Neural crest cell (in vitro differentiated cells): Measurements from ENCODE around the gene PDGFC. TPM values are rescaled to one million over a fixed set of nuclear protein-coding genes. Genes with fewer than 3 reads are reported as not detected.

Experiments
- DNase-seq: peaks from one replicate; pipeline ENCODE4 v3.0.0; 2021; ENCODE audit warnings: low read depth, mixed read lengths, low spot score
- H3K27ac Mint-ChIP-seq: one replicate; pipeline ENCODE4 v1.8.0; 2021; ENCODE audit warnings: mild to moderate bottlenecking, mixed read lengths; ENCODE audit not compliant: unreplicated experiment
- H3K27me3 Mint-ChIP-seq: 2 replicates; pipeline ENCODE4 v1.8.0; 2021; ENCODE audit warnings: low read depth, mild to moderate bottlenecking, mixed read lengths
- H3K36me3 Mint-ChIP-seq: 2 replicates; pipeline ENCODE4 v1.8.0; 2021; ENCODE audit warnings: low read depth, mild to moderate bottlenecking, mixed read lengths
- H3K4me1 Mint-ChIP-seq: 2 replicates; pipeline ENCODE4 v1.8.0; 2021; ENCODE audit warnings: mixed read lengths
- H3K4me3 Mint-ChIP-seq: one replicate; pipeline ENCODE4 v1.8.0; 2021; ENCODE audit warnings: mild to moderate bottlenecking, mixed read lengths
- H3K9me3 Mint-ChIP-seq: 2 replicates; pipeline ENCODE4 v1.8.0; 2021; ENCODE audit warnings: mixed read lengths
- total RNA-seq: library from RNA; stranded (reverse); gene quantifications from 2 replicates; pipeline ENCODE4 v1.2.1, GENCODE V29; 2021
- TF ChIP-seq, protein P1 (sequence below): fragments of 200-600 bp; sonication (generic); conservative IDR thresholded peaks from 2 replicates; pipeline ENCODE4 v1.5.0; 2021; ENCODE audit warnings: antibody characterized with exemption, mild to moderate bottlenecking

The PDGFC gene
- total RNA-seq, 1 donor from 2014 or later = 19.1 TPM

DNA sequence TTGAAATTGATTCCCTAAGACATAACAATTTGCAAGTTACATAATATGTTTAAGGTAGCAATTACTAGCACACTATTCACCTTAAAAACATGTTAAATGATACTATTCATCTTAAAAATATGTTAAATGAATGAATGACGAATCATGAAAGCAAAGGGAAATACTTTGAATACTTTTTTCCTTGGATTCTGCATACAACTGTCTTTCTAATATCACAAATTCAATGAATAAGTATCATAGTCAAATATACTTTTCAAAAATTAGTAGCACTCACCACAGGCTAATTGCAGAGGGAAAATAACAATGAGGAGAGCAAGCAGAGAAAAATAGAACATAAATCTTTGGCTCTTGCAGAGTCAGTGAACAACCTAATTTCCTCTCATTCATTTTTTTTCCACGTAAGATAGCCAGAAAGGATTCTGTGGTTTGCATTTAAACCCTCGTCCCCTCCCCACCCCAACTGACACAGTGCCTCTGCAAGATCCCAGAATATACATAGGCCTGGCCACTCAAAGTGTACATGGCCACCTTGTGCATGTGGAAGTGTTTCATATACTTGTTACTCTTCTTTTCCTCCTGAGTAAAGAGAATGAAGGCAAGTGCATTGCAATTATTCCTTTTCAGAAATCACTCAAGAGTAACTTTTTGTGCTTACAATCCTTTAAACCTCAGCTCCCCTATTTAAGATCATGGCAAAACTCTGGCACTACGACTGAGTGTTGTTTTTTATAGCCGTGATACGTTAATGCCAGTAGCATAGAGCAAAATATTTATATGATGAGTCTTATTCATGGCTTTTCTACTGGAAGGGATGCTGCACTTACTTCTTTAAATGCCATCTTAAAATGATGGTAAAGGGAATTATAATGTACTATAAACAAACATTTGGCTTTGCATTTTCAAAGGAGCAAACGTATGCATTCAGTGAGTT is 236.4 kb downstream of the PDGFC start:
- Mint-ChIP-seq H3K27me3 (no peaks in the 10 kb centered on the region), H3K9me3 (peaks cover 14% of the 10 kb centered on the region), H3K36me3 (peaks cover 19% of the 10 kb centered on the region), H3K4me1 (no peaks in the 10 kb centered on the region), H3K27ac (no peak overlapping the region), H3K4me3 (no peak overlapping the region)
- DNase-seq = no peak
- TF ChIP-seq, protein P1, sequence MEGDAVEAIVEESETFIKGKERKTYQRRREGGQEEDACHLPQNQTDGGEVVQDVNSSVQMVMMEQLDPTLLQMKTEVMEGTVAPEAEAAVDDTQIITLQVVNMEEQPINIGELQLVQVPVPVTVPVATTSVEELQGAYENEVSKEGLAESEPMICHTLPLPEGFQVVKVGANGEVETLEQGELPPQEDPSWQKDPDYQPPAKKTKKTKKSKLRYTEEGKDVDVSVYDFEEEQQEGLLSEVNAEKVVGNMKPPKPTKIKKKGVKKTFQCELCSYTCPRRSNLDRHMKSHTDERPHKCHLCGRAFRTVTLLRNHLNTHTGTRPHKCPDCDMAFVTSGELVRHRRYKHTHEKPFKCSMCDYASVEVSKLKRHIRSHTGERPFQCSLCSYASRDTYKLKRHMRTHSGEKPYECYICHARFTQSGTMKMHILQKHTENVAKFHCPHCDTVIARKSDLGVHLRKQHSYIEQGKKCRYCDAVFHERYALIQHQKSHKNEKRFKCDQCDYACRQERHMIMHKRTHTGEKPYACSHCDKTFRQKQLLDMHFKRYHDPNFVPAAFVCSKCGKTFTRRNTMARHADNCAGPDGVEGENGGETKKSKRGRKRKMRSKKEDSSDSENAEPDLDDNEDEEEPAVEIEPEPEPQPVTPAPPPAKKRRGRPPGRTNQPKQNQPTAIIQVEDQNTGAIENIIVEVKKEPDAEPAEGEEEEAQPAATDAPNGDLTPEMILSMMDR = no peak

DNA sequence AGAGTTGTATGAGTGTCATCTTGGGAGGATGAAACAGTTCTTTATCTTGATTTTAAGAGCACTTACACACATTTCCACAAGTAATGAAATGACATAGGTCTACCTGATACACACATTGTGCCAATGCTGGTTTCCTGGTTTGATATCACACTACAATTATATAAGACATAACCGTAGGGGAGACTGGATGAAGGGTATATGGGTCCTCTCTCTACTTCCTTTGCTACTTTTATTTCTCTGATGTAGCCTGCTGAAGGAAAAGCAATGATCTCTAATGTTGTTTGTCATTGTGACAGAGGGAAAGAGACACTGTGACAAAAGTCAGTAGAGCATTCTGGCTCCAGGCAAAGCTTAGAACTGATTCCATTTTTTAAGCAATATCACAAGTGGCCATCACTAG is 238.0 kb downstream of the PDGFC start:
- H3K4me3 Mint-ChIP-seq = no peak overlapping the region
- peaks cover 19% of the 10 kb centered on the region for H3K36me3 Mint-ChIP-seq
- TF ChIP-seq, protein P1 = no peak
- DNase-seq = no peak
- no peaks in the 10 kb centered on the region for H3K27me3 Mint-ChIP-seq
- H3K4me1 Mint-ChIP-seq = no peaks in the 10 kb centered on the region
- no peak overlapping the region for H3K27ac Mint-ChIP-seq
- H3K9me3 Mint-ChIP-seq = peaks cover 14% of the 10 kb centered on the region

DNA sequence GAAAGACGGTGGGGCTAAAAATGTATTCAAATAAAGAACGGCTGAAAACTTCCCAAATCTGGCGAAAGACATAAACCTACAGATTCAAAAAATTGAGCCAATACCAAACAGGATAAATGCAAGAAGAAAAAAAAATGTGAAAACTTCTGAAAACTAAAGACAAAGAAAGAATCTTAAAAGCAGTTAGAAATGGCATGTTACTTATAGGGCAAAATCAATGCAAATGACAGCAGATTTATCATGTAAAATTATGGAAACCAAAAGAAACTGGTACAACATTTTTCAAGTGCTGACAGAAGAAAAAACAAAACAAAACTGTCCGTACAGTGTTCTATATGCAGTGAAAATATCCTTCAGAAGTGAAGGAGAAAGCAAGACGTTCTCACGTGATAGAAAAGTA is 239.0 kb downstream of the PDGFC start:
- peaks cover 14% of the 10 kb centered on the region for H3K9me3 Mint-ChIP-seq
- H3K4me1 Mint-ChIP-seq = no peaks in the 10 kb centered on the region
- no peak overlapping the region for H3K27ac Mint-ChIP-seq
- TF ChIP-seq, protein P1 = no peak
- no peaks in the 10 kb centered on the region for H3K27me3 Mint-ChIP-seq
- DNase-seq = no peak
- H3K36me3 Mint-ChIP-seq = peaks cover 19% of the 10 kb centered on the region
- H3K4me3 Mint-ChIP-seq = no peak overlapping the region

DNA sequence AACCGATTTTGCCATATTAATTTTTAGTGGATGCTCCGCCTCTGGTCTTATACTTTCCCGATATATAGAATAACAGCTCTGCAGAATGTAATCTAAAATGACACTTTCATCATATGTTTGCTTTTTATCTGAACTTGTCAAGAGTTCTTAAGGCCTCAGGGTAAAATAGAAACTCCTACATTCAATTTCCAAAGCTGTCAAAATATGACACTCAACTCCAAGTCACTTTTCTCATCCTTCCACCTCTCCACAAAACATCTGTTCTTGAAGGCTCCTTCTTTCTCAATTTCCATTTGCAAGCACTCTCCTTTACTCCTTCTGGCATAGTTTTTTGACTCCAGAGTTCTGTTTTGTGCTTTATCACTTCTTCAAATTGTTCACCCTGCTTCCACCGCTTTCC is 242.2 kb downstream of the PDGFC start:
- H3K36me3 Mint-ChIP-seq = peaks cover 19% of the 10 kb centered on the region

DNA sequence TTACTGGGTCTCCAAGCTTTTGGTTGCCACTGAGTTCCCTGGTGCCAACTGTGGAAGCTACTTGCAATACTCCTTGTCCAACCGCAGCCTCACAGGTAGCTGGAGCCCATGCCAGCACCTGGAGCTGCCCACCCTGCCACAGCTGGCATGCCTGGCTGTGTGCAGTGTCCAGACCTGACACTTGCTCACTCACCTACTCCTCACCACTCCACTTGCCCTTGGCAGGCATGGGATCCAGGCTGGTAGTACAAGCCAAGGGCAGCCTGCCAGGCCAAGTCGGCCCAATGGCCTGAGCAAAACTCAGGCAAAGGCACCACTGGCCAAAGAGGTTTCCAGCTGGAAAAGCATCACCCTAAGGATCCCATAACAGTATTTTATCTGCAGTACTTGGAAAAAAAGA is 246.3 kb downstream of the PDGFC start:
- no peaks in the 10 kb centered on the region for H3K4me1 Mint-ChIP-seq
- H3K27ac Mint-ChIP-seq = no peak overlapping the region
- H3K36me3 Mint-ChIP-seq = peaks cover 5% of the 10 kb centered on the region
- TF ChIP-seq, protein P1 = no peak
- no peaks in the 10 kb centered on the region for H3K27me3 Mint-ChIP-seq
- no peak overlapping the region for H3K4me3 Mint-ChIP-seq
- H3K9me3 Mint-ChIP-seq = peaks cover 9% of the 10 kb centered on the region
- DNase-seq = no peak

More for the DNA sequence above, 242.2 kb downstream of the PDGFC start:
- TF ChIP-seq, protein P1 = no peak
- Mint-ChIP-seq H3K4me1 (no peaks in the 10 kb centered on the region), H3K9me3 (peaks cover 12% of the 10 kb centered on the region), H3K4me3 (no peak overlapping the region), H3K27me3 (no peaks in the 10 kb centered on the region), H3K27ac (no peak overlapping the region)
- DNase-seq = no peak
